Adrenal gland (tissue), 12 donors: ENCODE data around the gene SRMS. TPM values are rescaled to one million over a fixed set of nuclear protein-coding genes. Genes with fewer than 3 reads are reported as not detected.

ENCODE experiments used
- DNase-seq, 7 donors: peaks; one replicate each; pipeline ENCODE4 v3.0.0-alpha.2; 2019 to 2020
- H3K27ac ChIP-seq, 5 donors: fragments of 200-600 bp; sonication (generic) in 4 of 5; 1 replicate in 3 of 5; 2 replicates in 2 of 5; pipeline versions ENCODE4 v1.5.1 to v1.8.0; 2016 to 2020; ENCODE audit warnings: mild to moderate bottlenecking in 1 of 5
- H3K27me3 ChIP-seq: fragments of 200-600 bp; 2 replicates; pipeline ENCODE4 v1.8.0; 2021
- H3K36me3 ChIP-seq, 2 donors: fragments of 200-600 bp; replicated peaks in 1 of 2; 1 replicate in 1 of 2; 2 replicates in 1 of 2; pipeline versions ENCODE4 v1.5.1 to v1.8.0; 2018 to 2022
- H3K4me1 ChIP-seq, 2 donors: fragments of 200-600 bp; replicated peaks in 1 of 2; 1 replicate in 1 of 2; 2 replicates in 1 of 2; pipeline versions ENCODE4 v1.5.1 to v1.8.0; 2018 to 2021
- H3K4me3 ChIP-seq, 4 donors: fragments of 200-600 bp; sonication (generic) in 3 of 4; one replicate each; pipeline ENCODE4 v1.5.1; 2016 to 2018
- H3K9me3 ChIP-seq, 3 donors: fragments of 200-600 bp; sonication (generic) in 1 of 3; replicated peaks in 1 of 3; 1 replicate in 2 of 3; 2 replicates in 1 of 3; pipeline versions ENCODE4 v1.5.1 to v1.8.0; 2016 to 2021
- POLR2A ChIP-seq, 2 donors: fragments of 450-650 bp; IDR thresholded peaks; one replicate each; pipeline ENCODE4 v1.6.1; 2017; ENCODE audit warnings: antibody characterized with exemption in 2 of 2, mild to moderate bottlenecking in 2 of 2, moderate library complexity in 1 of 2
- WGBS, 4 donors: extraction: QIAGEN DNeasy Blood & Tissue Kit in 2 of 4; methylation state at CpG; one replicate each; pipeline versions ENCODE4 v1.1.5 to v1.1.7; 2013 to 2017; 5-methylcytosine and 5-hydroxymethylcytosine counted together
- intact Hi-C, 2 donors: fragments of 100-400 bp; cut with DNase I; formaldehyde crosslinking; loops; one replicate each; pipeline versions ENCODE4 v1.14.1 to v1.15.0; 2022 to 2023
- polyA plus RNA-seq, 3 donors: library from polyadenylated mRNA; stranded (reverse); fragments of 200-250 nt in 2 of 3; fragments of 350-450 nt in 1 of 3; fragmentation: Illumina TruSeq in 1 of 3; extraction: RNeasy Lipid Tissue Mini Kit (QIAGEN cat#74804) in 1 of 3; gene quantifications; one replicate each; pipeline ENCODE4 v1.2.3, GENCODE V29; 2013 to 2014
- total RNA-seq, 9 donors: library from RNA; depleted of rRNA in 4 of 9; stranded (reverse); fragments of >200 nt in 4 of 9; fragments of 120-200 nt in 1 of 9; fragmentation: NEBNext Ultra II Directional in 1 of 9; extraction: Animal tissue kit (Norgen Biotek cat#: 25700) in 1 of 9; gene quantifications; one replicate each; pipeline versions ENCODE4 v1.1.0 to v1.2.4, GENCODE V29; 2013 to 2023
- TF ChIP-seq, protein P1 (sequence below), 6 experiments: fragments of 450-650 bp in 4 of 6; fragments of 200-600 bp in 2 of 6; sonication (generic) in 1 of 6; IDR thresholded peaks; 1 replicate in 5 of 6; 2 replicates in 1 of 6; pipeline versions ENCODE4 v1.5.1 to v1.8.0; 2016 to 2021; ENCODE audit warnings: antibody characterized with exemption in 6 of 6, mild to moderate bottlenecking in 2 of 6, moderate library complexity in 1 of 6
- donor health status: healthy with polysubstance abuse.
- donor health status: Bipolar disorder and iron deficiency.
- donor health status: DM: yes; HTN: yes; CAD: no.
- donor health status: DM: no; HTN: no; CAD: no.
- donor health status: DM: no; HTN: no; CAD: no.
- donor health status: DM: yes; HTN: yes; CAD: no.

SRMS gene
- total and polyA plus RNA-seq, 12 donors = not detected

DNA sequence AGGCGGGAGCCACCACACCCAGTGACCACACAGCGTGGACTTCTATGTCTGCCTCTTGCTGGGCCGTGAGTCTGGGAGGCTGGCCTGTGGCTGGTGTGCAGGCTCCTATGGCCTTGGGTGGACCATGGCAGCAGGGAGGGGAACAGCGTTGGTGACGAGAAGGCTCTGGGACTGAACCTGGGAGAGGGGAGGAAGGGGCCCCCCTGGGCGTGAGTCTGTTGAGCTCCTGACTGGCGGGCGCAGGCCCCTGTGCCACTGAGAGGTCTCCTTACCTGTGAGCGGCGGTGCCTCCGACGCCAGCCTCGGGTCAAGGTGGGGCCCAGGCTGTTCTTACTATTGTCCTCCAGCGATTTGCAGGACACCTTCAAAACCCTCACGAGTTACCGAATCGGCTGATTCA, 39.2 kb upstream of the SRMS start:
- 88 to 93% (median 90%) methylated on average over 6 to 17 of the region's 17 CpGs for WGBS, 4 donors
- Histone ChIP-seq H3K9me3 (no peaks in the 10 kb centered on the region), H3K4me3 (no peak overlapping the region), H3K36me3 (peaks cover 0 to 22% of the 10 kb centered on the region in 2 donors), H3K27me3 (no peaks in the 10 kb centered on the region), H3K27ac (no peak overlapping the region), H3K4me1 (no peaks in the 10 kb centered on the region)
- TF ChIP-seq, protein P1, sequence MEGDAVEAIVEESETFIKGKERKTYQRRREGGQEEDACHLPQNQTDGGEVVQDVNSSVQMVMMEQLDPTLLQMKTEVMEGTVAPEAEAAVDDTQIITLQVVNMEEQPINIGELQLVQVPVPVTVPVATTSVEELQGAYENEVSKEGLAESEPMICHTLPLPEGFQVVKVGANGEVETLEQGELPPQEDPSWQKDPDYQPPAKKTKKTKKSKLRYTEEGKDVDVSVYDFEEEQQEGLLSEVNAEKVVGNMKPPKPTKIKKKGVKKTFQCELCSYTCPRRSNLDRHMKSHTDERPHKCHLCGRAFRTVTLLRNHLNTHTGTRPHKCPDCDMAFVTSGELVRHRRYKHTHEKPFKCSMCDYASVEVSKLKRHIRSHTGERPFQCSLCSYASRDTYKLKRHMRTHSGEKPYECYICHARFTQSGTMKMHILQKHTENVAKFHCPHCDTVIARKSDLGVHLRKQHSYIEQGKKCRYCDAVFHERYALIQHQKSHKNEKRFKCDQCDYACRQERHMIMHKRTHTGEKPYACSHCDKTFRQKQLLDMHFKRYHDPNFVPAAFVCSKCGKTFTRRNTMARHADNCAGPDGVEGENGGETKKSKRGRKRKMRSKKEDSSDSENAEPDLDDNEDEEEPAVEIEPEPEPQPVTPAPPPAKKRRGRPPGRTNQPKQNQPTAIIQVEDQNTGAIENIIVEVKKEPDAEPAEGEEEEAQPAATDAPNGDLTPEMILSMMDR (IDR thresholded peaks at IDR 0.05) = no peak
- no peak for TF ChIP-seq POLR2A (IDR thresholded peaks at IDR 0.05)
- no peak for DNase-seq
- intact Hi-C loops = no loop called here

DNA sequence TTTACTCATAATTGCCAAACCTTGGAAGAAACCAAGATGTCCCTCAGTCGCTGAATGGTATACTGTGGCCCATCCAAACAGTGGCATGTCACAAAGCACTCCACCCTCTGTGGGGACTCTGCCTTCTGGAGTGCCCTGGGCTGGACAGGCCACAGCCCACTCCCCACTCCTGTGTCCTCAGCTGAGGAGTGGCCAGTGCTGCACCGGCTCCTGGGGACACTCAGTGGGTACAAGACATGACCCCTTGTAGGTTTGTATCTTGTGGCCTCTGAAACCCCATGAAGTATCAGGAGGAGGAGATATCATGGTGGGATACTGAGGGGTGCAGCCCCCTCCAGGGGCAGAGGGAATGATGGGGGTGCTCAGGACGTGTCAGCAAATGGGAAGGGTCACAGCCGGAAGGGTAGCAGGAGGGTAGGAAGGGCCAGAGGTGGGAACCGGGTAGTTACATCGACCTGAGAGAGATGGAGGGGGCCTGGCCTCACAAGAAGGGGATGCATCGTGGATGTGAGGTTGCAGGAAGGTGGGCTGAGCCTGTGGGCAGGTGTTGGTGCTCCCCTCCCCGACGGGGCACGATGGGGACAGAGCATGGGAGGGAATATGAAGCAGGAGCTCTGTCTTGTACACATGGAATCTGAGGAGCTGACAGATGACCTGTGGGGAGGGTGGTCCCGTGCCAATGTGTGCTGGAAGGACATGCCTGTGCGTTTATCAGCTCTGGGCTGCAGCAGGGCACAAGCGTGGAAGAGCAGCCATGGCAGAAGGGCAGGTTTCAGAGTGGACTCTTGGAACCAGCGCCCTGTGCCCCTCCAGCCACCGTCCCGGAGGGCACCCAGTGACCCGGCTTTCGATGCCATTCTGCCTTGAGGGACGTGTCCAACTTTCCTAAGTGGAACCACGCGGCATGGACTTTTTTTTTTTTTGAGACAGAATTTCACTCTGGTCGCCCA, 38.3 kb upstream of the SRMS start:
- intact Hi-C loops = no loop called here
- WGBS, 4 donors = 70 to 83% (median 79%) methylated on average over 21 to 22 of the region's 22 CpGs
- no peak for DNase-seq

DNA sequence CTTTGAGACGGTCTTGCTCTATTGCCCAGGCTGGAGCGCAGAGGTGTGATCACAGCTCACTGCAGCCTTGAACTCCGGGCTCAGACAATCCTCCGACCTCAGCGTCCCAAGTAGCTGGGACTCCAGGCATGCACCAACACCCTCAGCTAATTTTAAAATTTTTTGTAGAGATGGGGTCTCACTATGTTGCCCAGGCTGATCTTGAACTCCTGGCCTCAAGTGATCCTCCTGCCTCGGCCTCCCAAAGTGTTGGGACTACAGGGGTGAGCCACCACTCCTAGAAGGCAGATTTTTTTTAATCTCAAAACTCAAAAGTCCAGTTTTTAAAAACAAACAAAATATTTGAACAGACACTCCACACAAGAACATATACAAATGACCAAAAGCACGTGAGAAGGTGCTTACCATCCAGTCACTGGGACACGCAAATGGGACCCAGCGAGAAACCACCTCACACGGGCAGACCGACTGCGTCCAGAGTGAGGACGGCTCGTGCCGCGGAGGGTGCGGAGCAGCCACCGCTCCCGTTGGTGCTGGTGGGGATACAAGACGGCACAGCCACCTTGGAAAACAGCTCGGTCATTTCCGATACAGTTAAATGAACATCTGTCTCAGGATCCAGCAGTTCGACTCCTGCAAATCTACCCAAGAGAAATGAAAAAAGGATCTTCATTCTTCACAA, 35.0 kb upstream of the SRMS start:
- no peaks in the 10 kb centered on the region for H3K4me1 ChIP-seq
- no peaks in the 10 kb centered on the region for H3K36me3 ChIP-seq
- no peaks in the 10 kb centered on the region for H3K27me3 ChIP-seq
- no peaks in the 10 kb centered on the region for H3K9me3 ChIP-seq
- WGBS, 4 donors = 85 to 92% (median 89%) methylated on average over 23 of the region's 23 CpGs
- TF ChIP-seq POLR2A (IDR thresholded peaks at IDR 0.05) = no peak
- TF ChIP-seq, protein P1 (IDR thresholded peaks at IDR 0.05) = no peak
- no peak overlapping the region for H3K27ac ChIP-seq
- H3K4me3 ChIP-seq = no peak overlapping the region
- DNase-seq = no peak
- intact Hi-C loops = no loop called here

More for the DNA sequence above, 38.3 kb upstream of the SRMS start:
- H3K27ac ChIP-seq = no peak overlapping the region
- H3K27me3 ChIP-seq = no peaks in the 10 kb centered on the region
- H3K9me3 ChIP-seq = no peaks in the 10 kb centered on the region
- no peak overlapping the region for H3K4me3 ChIP-seq
- TF ChIP-seq POLR2A (IDR thresholded peaks at IDR 0.05) = no peak
- TF ChIP-seq, protein P1 (IDR thresholded peaks at IDR 0.05) = no peak
- no peaks in the 10 kb centered on the region for H3K4me1 ChIP-seq
- H3K36me3 ChIP-seq = peaks cover 0 to 18% of the 10 kb centered on the region in 2 donors

DNA sequence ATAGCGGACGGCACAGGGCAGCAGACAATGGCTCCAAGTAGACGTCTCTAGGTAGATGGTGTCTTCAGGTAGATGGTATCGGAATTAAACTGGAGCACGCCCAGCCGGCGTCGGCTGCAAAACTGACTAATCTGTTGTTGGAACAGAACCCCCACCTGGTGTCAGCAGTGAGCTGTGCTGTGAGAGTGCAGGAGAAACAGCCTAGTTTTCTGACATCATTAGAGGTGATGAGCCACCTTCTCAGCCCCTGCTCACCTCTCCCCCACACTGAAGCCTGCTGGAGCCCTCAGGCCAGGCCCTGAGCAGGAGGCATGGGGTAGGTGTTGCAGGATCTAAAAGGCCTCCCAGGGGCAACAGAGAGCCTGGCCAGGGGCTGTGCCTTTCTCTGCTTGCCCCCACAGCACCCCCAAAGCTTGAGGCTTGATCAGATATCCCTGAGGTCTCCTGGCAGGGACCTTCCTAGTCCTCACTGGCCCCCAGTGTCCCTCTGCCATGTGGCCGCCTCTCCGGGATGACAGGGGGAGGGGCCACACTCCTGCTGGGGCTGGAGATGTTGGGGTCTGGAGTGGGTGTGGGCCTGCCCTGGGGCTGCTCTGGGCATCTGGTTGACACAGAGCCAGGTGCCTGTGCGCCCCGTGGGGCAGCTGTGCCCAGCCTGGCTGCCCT, 33.4 kb upstream of the SRMS start:
- intact Hi-C loops = no loop called here
- H3K27me3 ChIP-seq = no peaks in the 10 kb centered on the region
- 38 to 59% (median 45%) methylated on average over 6 to 12 of the region's 12 CpGs for WGBS, 4 donors
- no peaks in the 10 kb centered on the region for H3K9me3 ChIP-seq
- no peak overlapping the region for H3K27ac ChIP-seq
- peak in 6 of 7 donors; percentile 56 to 76 (median 62) for DNase-seq
- H3K4me1 ChIP-seq = no peaks in the 10 kb centered on the region
- no peak overlapping the region for H3K4me3 ChIP-seq
- TF ChIP-seq, protein P1 (IDR thresholded peaks at IDR 0.05) = peak in 5 of 6 experiments; percentile 28 to 48 (median 37)
- TF ChIP-seq POLR2A (IDR thresholded peaks at IDR 0.05) = no peak
- H3K36me3 ChIP-seq = no peaks in the 10 kb centered on the region
